Dedifferentiated amniotic fluid mesenchymal stem cell (primary cell): ENCODE measurements around the gene ZNF490.
"Not testable (repeated sequence)": the region's sequence is repeated elsewhere in the genome, so short reads cannot be mapped to it uniquely, and the experiment has no call there.

Experiments used
- DNase-seq: peaks from one replicate; pipeline ENCODE4 v3.0.0-alpha.2; 2016; ENCODE audit errors: extremely low spot score

Gene ZNF490

GRCh38 chr19:12621253-12622024 is 10.8 kb upstream of the ZNF490 start:
- not testable (repeated sequence) for DNase-seq

GRCh38 chr19:12617646-12618045 is 7.0 kb upstream of the ZNF490 start:
- no peak for DNase-seq

- peak; percentile 83 for DNase-seq
Observed at GRCh38 chr19:12611361-12611699, 717 bp upstream of the ZNF490 start.

- DNase-seq = no peak
Observed at GRCh38 chr19:12607631-12608030, 3.0 kb downstream of the ZNF490 start.

GRCh38 chr19:12606796-12607195 is 3.8 kb downstream of the ZNF490 start:
- DNase-seq = no peak

GRCh38 chr19:12603714-12604113 is 6.9 kb downstream of the ZNF490 start:
- DNase-seq = no peak

- no peak for DNase-seq
Observed at GRCh38 chr19:12597594-12597993, 13.0 kb downstream of the ZNF490 start.

- DNase-seq = no peak
Observed at GRCh38 chr19:12596927-12597548, 13.6 kb downstream of the ZNF490 start.

GRCh38 chr19:12596485-12596884 is 14.1 kb downstream of the ZNF490 start:
- DNase-seq = no peak

- DNase-seq = no peak
Observed at GRCh38 chr19:12581100-12581499, 29.5 kb downstream of the ZNF490 start.

GRCh38 chr19:12580180-12580694 is 30.4 kb downstream of the ZNF490 start:
- DNase-seq = no peak

GRCh38 chr19:12578641-12579040 is 32.0 kb downstream of the ZNF490 start:
- DNase-seq = no peak

- DNase-seq = no peak
Observed at GRCh38 chr19:12574036-12574435, 36.6 kb downstream of the ZNF490 start.

GRCh38 chr19:12567951-12568350 is 42.7 kb downstream of the ZNF490 start:
- no peak for DNase-seq

GRCh38 chr19:12566380-12566779 is 44.2 kb downstream of the ZNF490 start:
- DNase-seq = not testable (repeated sequence)

GRCh38 chr19:12564016-12564664 is 46.5 kb downstream of the ZNF490 start:
- peak; percentile 91 for DNase-seq

GRCh38 chr19:12555456-12555930 is 55.1 kb downstream of the ZNF490 start:
- no peak for DNase-seq

- peak; percentile 96 for DNase-seq
Observed at GRCh38 chr19:12551060-12551832, 59.4 kb downstream of the ZNF490 start, which contains the start of gene ZNF564. Gene ZNF564 (minus strand): TSS chr19:12551482. CDS start chr19:12551332, 150 bp downstream.

- no peak for DNase-seq
Observed at GRCh38 chr19:12546903-12547302, 63.7 kb downstream of the ZNF490 start.

GRCh38 chr19:12546068-12546467 is 64.5 kb downstream of the ZNF490 start:
- DNase-seq = no peak

- no peak for DNase-seq
Observed at GRCh38 chr19:12545267-12545666, 65.3 kb downstream of the ZNF490 start.

GRCh38 chr19:12544401-12544876 is 66.2 kb downstream of the ZNF490 start:
- no peak for DNase-seq
